ENCODE results near the gene NCKAP5.

Gene NCKAP5

GRCh38 chr2:132669908-132670495 is 898.3 kb downstream of the NCKAP5 start, which contains the start of gene LYPD1:
LYPD1 (minus strand) TSS chr2:132670205; CDS start chr2:132669932, 273 bp downstream.
- DNase-seq = no peak

- peak; percentile 41 for DNase-seq
Measured at GRCh38 chr2:132668987-132669907, 899.0 kb downstream of the NCKAP5 start.

GRCh38 chr2:132668189-132668823 is 900.0 kb downstream of the NCKAP5 start:
- DNase-seq = peak; percentile 13

DNA sequence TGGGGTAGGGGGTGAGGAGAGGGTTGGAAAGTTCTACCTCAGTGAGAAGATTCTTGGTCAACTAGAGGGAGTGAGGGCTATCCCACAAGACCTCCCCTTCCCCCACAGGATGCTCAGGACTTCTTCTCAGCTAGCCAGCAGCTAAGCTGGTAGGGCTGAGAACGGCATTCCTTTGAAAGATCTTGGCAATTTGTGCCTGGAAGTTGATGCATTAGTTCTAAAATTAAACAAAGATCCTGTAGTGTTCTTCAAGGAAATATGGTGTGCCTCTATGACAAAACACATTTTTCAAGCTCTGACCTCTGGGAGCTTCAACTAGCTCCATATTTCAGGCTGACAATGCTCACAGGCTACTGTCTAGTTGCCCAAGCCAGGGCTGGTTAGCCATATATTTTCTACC is 900.6 kb downstream of the NCKAP5 start:
- DNase-seq = no peak

GRCh38 chr2:132665401-132666140 is 902.7 kb downstream of the NCKAP5 start:
- DNase-seq = no peak

DNA sequence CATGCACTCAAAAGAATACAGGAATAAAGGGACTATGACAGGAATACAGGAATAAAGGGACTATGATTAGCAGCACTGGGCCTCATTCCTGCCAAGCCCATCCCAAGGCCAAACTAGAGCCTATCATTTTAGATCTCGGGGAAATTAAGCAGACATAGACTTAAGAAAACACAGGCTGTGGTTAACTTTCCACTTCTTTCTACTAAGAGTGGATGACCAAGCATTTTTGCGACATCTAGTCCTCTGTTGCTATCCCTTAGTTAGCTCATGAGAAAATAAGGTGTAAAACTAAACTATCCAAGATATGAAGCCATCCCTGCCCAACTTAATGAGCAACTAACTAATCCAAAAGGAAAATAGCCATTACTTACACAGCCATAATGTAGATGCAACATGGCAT is 904.2 kb downstream of the NCKAP5 start:
- no peak for DNase-seq

- DNase-seq = no peak
Measured at GRCh38 chr2:132662732-132663131, 905.5 kb downstream of the NCKAP5 start.

- no peak for DNase-seq
Measured at GRCh38 chr2:132659331-132659730, 908.9 kb downstream of the NCKAP5 start.

DNA sequence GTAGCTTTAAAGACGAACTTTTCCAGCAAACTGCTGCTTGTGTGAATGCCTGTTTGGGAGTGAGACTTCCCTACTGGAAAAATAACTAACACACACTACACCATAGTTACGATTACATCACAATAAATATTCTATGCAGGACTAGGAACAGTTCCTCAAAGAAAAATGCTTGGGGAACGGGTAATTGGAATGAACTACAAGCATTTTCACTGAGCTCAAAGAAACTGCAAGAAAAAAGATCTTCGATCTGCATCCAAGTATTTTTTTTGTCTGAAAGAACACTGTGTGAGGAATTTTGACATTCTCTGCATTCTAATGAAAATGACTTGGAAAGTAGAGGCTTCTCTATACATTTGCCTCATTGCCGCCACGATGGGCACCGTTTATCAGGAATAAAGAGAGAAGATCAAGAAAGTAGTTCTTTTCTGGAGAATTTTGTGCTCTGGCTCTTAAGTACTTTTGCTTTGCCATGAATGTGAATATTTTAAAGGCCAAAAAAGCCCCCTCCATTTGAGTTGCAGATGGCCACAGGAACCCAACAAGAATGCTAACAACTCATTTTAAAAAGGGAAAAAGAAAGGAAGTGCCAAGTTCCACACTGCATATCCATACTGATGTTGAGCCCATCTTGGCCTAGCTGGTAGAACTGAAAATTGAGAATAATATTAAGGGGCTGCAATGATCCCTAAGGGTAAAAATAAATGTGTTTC is 911.8 kb downstream of the NCKAP5 start:
- DNase-seq = no peak

- no peak for DNase-seq
Measured at GRCh38 chr2:132654968-132655367, 913.3 kb downstream of the NCKAP5 start.

DNA sequence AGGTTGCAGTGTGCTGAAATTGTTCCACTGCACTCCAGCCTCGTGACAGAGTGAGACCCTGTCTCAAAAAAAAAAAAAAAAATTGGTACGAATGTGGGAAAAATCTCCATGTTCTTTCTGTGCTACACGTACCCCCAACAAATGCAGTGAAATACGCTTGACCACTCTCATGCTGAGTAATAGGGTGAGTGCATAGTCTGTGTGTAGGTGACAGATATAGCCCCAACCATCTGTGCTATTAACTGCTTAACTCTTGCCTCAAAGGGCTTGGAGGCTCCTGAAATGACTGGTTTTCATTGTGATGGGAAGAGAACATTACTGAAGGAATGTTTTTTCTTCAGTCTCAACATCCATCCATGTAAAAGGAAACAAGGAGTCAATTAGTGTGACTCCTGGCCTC is 913.9 kb downstream of the NCKAP5 start:
- no peak for DNase-seq

- DNase-seq = no peak
Measured at GRCh38 chr2:132652474-132652873, 915.8 kb downstream of the NCKAP5 start.

DNA sequence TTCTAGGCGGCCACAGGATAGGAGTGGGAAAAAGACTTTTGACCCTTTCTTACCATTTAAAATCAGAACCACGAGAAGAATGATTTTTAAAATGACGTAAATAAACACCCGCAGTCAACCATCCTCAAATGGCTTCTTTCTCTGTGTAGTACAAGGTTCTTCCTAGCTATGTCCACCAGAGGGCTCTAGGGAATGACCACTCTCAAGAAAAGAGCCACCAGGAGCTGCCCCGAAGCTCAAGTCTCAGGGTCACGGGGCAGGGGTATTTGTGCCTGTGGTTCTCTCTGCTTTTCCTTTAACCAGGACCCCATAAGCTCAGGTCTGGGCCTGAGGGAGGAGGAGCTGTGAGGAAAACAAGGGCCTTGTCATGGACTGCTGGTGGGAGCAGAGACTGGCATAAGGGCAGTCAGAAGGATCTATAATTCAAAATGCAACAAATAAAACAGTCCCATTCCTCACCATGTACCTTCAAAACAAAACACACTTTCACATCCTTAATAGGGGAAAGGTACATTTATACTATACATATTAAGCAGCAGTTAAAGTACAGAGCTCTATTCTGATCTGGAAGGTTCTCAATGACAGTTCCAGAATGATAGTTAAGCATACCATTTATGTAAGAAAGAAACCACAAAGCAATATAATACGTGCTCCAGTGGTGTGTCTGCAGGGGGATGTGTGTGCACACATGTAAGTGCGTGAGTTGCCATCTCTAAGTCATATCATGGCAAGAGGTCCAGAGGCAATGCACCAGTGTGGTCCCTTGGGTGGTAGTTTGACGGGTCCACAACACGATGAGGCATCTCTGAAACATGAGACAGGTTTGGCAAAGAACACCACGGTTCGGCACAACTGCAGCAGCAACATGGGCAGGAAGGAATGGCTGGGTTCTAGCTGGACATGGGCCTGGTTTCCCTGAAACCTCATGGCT is 916.9 kb downstream of the NCKAP5 start:
- peak; percentile 27 for DNase-seq

- DNase-seq = no peak
Measured at GRCh38 chr2:132646540-132647108, 921.6 kb downstream of the NCKAP5 start.

DNA sequence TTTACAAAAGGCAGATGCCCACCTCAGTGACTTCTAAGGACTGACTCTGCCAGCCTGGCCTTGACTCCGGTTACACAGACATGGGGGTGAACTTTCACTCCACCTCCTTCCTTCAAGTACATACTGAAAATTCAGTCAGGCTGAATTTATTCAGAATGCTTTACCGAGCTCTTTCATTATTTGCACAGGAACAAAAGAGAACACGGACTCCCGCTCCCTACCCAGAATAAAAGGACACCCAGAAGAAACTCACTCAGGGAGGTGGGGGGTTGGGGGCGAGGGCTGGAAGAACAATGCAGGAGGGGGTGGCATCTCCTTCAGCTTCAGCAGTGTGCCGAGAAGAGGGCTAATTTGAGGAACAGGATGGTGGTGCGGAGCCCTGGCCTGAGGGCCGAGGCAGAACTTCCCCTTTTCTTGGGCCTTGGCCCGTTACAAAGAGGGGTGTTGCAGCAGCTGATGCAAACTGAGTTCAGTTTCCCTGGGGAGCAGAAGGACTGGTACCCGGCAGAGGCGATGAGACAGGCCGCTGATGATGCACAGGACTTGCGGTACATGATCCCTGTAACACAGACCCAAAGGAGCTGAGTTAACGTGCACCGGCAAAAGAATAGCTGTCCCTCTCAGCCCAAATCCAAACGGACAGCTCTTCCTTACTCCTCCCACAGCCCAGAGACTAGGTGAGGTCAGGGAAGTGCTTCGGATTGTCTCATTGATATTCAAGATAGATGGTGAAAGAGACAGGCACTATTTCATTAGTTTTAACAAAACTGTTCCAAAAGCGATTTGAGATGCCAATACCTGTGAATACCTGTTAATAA is 922.3 kb downstream of the NCKAP5 start:
- no peak for DNase-seq

GRCh38 chr2:132645176-132645575 is 923.1 kb downstream of the NCKAP5 start:
- no peak for DNase-seq

GRCh38 chr2:132642415-132642814 is 925.8 kb downstream of the NCKAP5 start:
- no peak for DNase-seq

GRCh38 chr2:132641819-132642218 is 926.4 kb downstream of the NCKAP5 start:
- no peak for DNase-seq

GRCh38 chr2:132640116-132640515 is 928.1 kb downstream of the NCKAP5 start:
- DNase-seq = no peak
